Endometrial microvascular endothelial cells (primary cell): ENCODE results near the gene MED29. TPM values are rescaled to one million over a fixed set of nuclear protein-coding genes. Genes with fewer than 3 reads are reported as not detected.
"Not testable (repeated sequence)": the region's sequence is repeated elsewhere in the genome, so short reads cannot be mapped to it uniquely, and the experiment has no call there.

Experiments
- in situ Hi-C: cut with HindIII; loops from 2 replicates; pipeline ENCODE4 v1.10.0; 2017; ENCODE audit warnings: low sequenced_read_pairs, low pct_unique_long_range_greater_than_20kb; ENCODE audit errors: inconsistent ontology term
- total RNA-seq: library from RNA; depleted of rRNA; stranded (reverse); fragments of >200 nt; gene quantifications from one replicate; pipeline ENCODE4 v1.2.3, GENCODE V29; 2015; ENCODE audit errors: inconsistent ontology term

Gene MED29
- total RNA-seq, 1 donor from 2014 or later = 23.0 TPM

GRCh38 chr19:39365531-39365930 lies 25.6 kb upstream of the MED29 start:
- in situ Hi-C loops = no loop called here

- in situ Hi-C loops = no loop called here
Measured at GRCh38 chr19:39369200-39369599, 22.0 kb upstream of the MED29 start.

GRCh38 chr19:39370735-39371134 lies 20.4 kb upstream of the MED29 start:
- in situ Hi-C loops = no loop called here

GRCh38 chr19:39372047-39372802 lies 19.0 kb upstream of the MED29 start:
- in situ Hi-C loops = no loop called here

GRCh38 chr19:39372941-39373340 lies 18.2 kb upstream of the MED29 start:
- in situ Hi-C loops = no loop called here

- in situ Hi-C loops = no loop called here
Measured at GRCh38 chr19:39375929-39376328, 15.2 kb upstream of the MED29 start.

GRCh38 chr19:39377373-39378362 lies 13.5 kb upstream of the MED29 start:
- in situ Hi-C loops = no loop called here

GRCh38 chr19:39379366-39379765 lies 11.8 kb upstream of the MED29 start:
- in situ Hi-C loops = not testable (repeated sequence)

- in situ Hi-C loops = no loop called here
Measured at GRCh38 chr19:39379865-39380396, 11.2 kb upstream of the MED29 start.

- in situ Hi-C loops = no loop called here
Measured at GRCh38 chr19:39380521-39381502, 10.4 kb upstream of the MED29 start.

GRCh38 chr19:39381910-39382611 lies 9.1 kb upstream of the MED29 start:
- in situ Hi-C loops = no loop called here

GRCh38 chr19:39382991-39383828 lies 8.0 kb upstream of the MED29 start:
- in situ Hi-C loops = no loop called here

GRCh38 chr19:39384839-39385568 lies 6.2 kb upstream of the MED29 start:
- in situ Hi-C loops = no loop called here

- in situ Hi-C loops = no loop called here
Measured at GRCh38 chr19:39385629-39386411, 5.4 kb upstream of the MED29 start.

- in situ Hi-C loops = no loop called here
Measured at GRCh38 chr19:39386557-39386956, 4.6 kb upstream of the MED29 start.

- in situ Hi-C loops = no loop called here
Measured at GRCh38 chr19:39388657-39389056, 2.5 kb upstream of the MED29 start.
